GM23248 (cell line): Measurements from ENCODE around the gene IMMT. TPM values are rescaled to one million over a fixed set of nuclear protein-coding genes. Genes with fewer than 3 reads are reported as not detected.
"Not testable (repeated sequence)": the region's sequence is repeated elsewhere in the genome, so short reads cannot be mapped to it uniquely, and the experiment has no call there.

Experiments used
- DNase-seq: peaks from one replicate; pipeline ENCODE4 v3.0.0-alpha.2; 2015
- H2AFZ ChIP-seq: fragments of 200-600 bp; sonication (generic); 2 replicates; pipeline ENCODE4 v1.6.1; 2016; ENCODE audit warnings: antibody characterized with exemption
- H3F3A ChIP-seq: fragments of 200-600 bp; sonication (generic); 2 replicates; pipeline ENCODE4 v1.6.1; 2016; ENCODE audit warnings: mild to moderate bottlenecking, antibody characterized with exemption, mixed run types; ENCODE audit not compliant: insufficient read depth
- H3K27ac ChIP-seq: fragments of 200-600 bp; sonication (generic); 2 replicates; pipeline ENCODE4 v1.5.1; 2016; ENCODE audit warnings: mild to moderate bottlenecking
- H3K27me3 ChIP-seq: fragments of 200-600 bp; sonication (generic); replicated peaks from 2 replicates; pipeline ENCODE4 v1.6.1; 2016; ENCODE audit warnings: mild to moderate bottlenecking; ENCODE audit not compliant: insufficient read depth
- H3K36me3 ChIP-seq: fragments of 200-600 bp; sonication (generic); 2 replicates; pipeline ENCODE4 v1.6.1; 2016; ENCODE audit warnings: low read depth, mild to moderate bottlenecking
- H3K4me1 ChIP-seq: fragments of 200-600 bp; sonication (generic); 2 replicates; pipeline ENCODE4 v1.6.1; 2016; ENCODE audit warnings: mild to moderate bottlenecking; ENCODE audit not compliant: insufficient read depth
- H3K4me2 ChIP-seq: fragments of 200-600 bp; sonication (generic); one replicate; pipeline ENCODE4 v1.6.1; 2016; ENCODE audit warnings: mild to moderate bottlenecking; ENCODE audit not compliant: unreplicated experiment
- H3K4me3 ChIP-seq: fragments of 200-600 bp; sonication (generic); 2 replicates; pipeline ENCODE4 v1.5.1; 2016; ENCODE audit warnings: mild to moderate bottlenecking
- H3K79me2 ChIP-seq: fragments of 200-600 bp; sonication (generic); 2 replicates; pipeline ENCODE4 v1.6.1; 2016; ENCODE audit warnings: mild to moderate bottlenecking; ENCODE audit not compliant: insufficient read depth
- H3K9ac ChIP-seq: fragments of 200-600 bp; sonication (generic); 2 replicates; pipeline ENCODE4 v1.6.1; 2016; ENCODE audit warnings: mild to moderate bottlenecking
- H3K9me2 ChIP-seq: fragments of 200-600 bp; sonication (generic); 2 replicates; pipeline ENCODE4 v1.6.1; 2016; ENCODE audit warnings: mixed run types, mild to moderate bottlenecking, moderate library complexity; ENCODE audit not compliant: insufficient read depth
- H3K9me3 ChIP-seq: fragments of 200-600 bp; sonication (generic); one replicate; pipeline ENCODE4 v1.6.1; 2017; ENCODE audit warnings: low read depth
- H4K20me1 ChIP-seq: fragments of 200-600 bp; sonication (generic); 2 replicates; pipeline ENCODE4 v1.6.0; 2016; ENCODE audit not compliant: insufficient read depth
- EZH2 ChIP-seq: fragments of 200-600 bp; sonication (generic); IDR thresholded peaks from 2 replicates; pipeline ENCODE4 v1.6.1; 2018; ENCODE audit warnings: antibody characterized with exemption, mild to moderate bottlenecking; ENCODE audit not compliant: insufficient read depth, poor library complexity, severe bottlenecking
- EZH2phosphoT487 ChIP-seq: fragments of 200-600 bp; sonication (generic); IDR thresholded peaks from 2 replicates; pipeline ENCODE4 v1.6.1; 2018; ENCODE audit warnings: antibody characterized with exemption, moderate library complexity, mild to moderate bottlenecking, low read depth; ENCODE audit not compliant: insufficient read depth
- WGBS, 2 experiments: methylation state at CpG; one replicate each; pipeline ENCODE4 v1.1.6; 2015 to 2017; ENCODE audit warnings: low lambda C conversion rate in 2 of 2, low coverage in 1 of 2; ENCODE audit errors: missing lambda C conversion rate in 2 of 2; 5-methylcytosine and 5-hydroxymethylcytosine counted together
- in situ Hi-C: fragments of 300-500 bp; cut with MboI; formaldehyde crosslinking; loops from 2 replicates; pipeline ENCODE4 v1.15.0; 2020
- polyA plus RNA-seq: library from polyadenylated mRNA; unstranded; fragments of >200 nt; fragmentation: Nextera tagmentation; extraction: Ambion mirVana; gene quantifications from 2 replicates; pipeline ENCODE4 v1.2.1, GENCODE V29; 2016
- total RNA-seq: library from RNA; depleted of rRNA; stranded (reverse); fragments of >200 nt; shearing (Covaris generic); gene quantifications from 2 replicates; pipeline ENCODE4 v1.2.3, GENCODE V29; 2014

The IMMT gene
- total and polyA plus RNA-seq, 2 experiments from 2014 or later = 60.4 to 75.4 TPM

DNA sequence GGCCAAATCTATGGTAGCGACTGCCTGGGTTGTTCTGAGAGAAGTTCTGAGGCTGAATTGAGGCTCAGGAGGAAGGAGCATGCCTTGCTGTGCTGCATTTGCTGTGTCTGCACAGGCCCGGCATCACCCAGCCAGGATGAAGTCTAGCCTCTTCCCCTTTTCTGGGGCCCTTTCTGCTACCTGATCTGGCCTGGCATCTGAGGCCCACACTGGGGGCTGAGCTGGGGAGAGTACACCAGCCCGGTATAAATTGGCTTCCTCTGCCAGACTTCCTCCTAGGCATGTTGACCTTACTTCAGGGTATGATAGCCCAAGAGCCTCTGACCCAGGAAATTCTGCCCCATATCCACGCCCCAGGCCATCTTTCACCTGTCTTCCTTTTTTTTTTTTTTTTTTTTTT lies 34.0 kb upstream of the IMMT start:
- Histone ChIP-seq H3K9ac (no peak overlapping the region), H3K27ac (no peak overlapping the region), H3K9me2 (no peaks in the 10 kb centered on the region), H3F3A (no peaks in the 10 kb centered on the region), H3K27me3 (peaks cover 7% of the 10 kb centered on the region; the same call in 1 of the 2 replicates), H2AFZ (no peak overlapping the region), H3K9me3 (no peaks in the 10 kb centered on the region), H3K36me3 (no peaks in the 10 kb centered on the region), H3K4me3 (no peak overlapping the region), H4K20me1 (no peaks in the 10 kb centered on the region), H3K4me1 (no peaks in the 10 kb centered on the region), H3K4me2 (no peak overlapping the region), H3K79me2 (no peaks in the 10 kb centered on the region)
- WGBS, 2 experiments = 44 to 78% methylated on average over 3 to 4 of the region's 4 CpGs
- DNase-seq = no peak
- TF ChIP-seq EZH2 = no peak
- in situ Hi-C loops = loop anchor here (10.0 kb wide), 1 partner anchor 146 kb away; no protein-coding TSS in a partner anchor

DNA sequence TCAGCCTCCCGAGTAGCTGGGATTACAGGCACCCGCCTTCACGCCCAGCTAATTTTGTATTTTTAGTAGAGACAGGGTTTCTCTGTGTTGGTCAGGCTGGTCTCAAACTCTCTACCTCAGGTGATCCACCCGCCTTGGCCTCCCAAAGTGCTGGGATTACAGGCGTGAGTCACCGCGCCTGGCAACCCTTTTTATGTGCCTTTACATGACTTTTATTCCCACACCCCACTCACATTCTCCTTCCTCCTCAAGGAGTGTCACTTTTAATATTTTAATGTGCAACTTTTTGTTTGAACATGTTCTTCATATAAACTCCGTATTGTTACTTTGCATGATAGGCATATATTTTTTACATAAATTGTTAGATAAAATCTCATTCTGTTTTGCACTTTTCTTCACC lies 33.3 kb upstream of the IMMT start:
- in situ Hi-C loops = loop anchor here (10.0 kb wide), 1 partner anchor 146 kb away; no protein-coding TSS in a partner anchor
- H3K9ac ChIP-seq, H3K27ac ChIP-seq, H4K20me1 ChIP-seq, H3K4me1 ChIP-seq, H3K9me3 ChIP-seq, DNase-seq, H3K27me3 ChIP-seq, H3K79me2 ChIP-seq, H3K9me2 ChIP-seq, H3K36me3 ChIP-seq, H3K4me2 ChIP-seq, H3F3A ChIP-seq, H2AFZ ChIP-seq, H3K4me3 ChIP-seq: not testable (repeated sequence)
- WGBS, 2 experiments = 82 to 84% methylated on average over 8 of the region's 8 CpGs

DNA sequence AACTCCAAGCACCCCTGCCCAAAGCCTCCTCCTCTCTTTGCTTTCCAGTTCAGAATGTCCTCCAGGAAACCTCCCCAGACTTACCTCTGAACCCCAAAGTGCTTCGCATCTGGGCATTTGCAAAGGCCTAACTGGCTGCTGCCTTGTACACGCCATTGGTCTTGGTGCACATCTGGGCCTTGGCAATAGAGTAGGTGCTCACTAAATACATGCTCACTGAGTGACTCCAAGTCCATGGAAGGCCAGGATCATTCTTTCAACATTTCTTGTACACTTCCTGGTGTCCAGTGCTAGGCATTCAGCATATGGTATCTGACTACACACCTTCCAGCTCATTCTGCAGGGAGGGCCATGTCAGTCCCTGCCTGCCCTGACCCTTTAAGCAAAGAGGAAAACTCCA lies 32.4 kb upstream of the IMMT start:
- in situ Hi-C loops = loop anchor here (10.0 kb wide), 1 partner anchor 147 kb away; no protein-coding TSS in a partner anchor

DNA sequence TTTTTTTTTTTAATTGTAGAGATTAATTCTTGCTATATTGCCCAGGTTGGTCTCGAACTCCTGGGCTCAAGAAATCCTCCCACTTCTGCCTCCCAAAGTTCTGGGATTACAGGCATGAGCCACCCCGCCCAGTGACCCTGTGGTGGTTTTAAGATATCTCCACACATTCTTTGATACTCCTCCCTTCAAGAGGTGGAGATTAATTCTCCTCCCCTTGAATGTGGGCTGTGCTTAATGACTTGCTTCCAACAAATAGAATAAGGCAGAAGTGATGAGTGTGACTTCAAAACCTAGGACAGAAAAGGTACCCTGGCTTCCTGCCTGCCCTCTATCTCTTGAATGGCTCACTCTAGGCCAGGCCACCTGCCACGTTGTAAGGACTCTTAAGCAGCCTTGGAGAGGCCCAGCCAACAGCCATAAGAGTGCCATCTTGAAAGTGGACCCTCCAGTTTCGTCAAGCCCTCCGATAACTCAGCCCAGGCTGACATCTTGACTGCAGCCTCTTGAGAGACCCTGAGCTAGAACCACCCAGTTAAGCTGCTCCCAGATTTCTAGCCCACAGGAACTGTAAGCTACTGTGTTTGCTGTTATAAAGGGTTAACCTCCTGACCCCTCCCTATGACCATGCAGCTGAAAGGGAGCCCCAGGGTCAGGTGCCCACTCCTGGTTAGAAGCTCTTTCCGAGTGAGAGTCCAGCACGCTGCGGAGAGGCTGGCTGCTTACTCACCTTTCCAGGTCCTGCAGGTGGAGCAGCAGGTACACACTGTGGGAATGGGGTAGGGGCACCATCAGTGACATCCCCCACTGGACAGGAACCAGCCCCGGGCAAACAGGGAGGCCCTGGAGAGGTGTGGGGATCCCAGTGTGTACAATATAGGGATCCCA lies 31.6 kb upstream of the IMMT start:
- WGBS, 2 experiments = 64 to 67% methylated on average over 9 of the region's 9 CpGs
- Histone ChIP-seq H2AFZ (no peak overlapping the region), H3F3A (peaks cover 12% of the 10 kb centered on the region; the same call in 1 of the 2 replicates), H3K9me2 (no peaks in the 10 kb centered on the region), H3K9me3 (no peaks in the 10 kb centered on the region), H3K27me3 (no peaks in the 10 kb centered on the region), H3K4me2 (no peak overlapping the region), H4K20me1 (no peaks in the 10 kb centered on the region), H3K27ac (no peak overlapping the region), H3K36me3 (no peaks in the 10 kb centered on the region), H3K4me1 (peaks cover 20% of the 10 kb centered on the region), H3K9ac (no peak overlapping the region), H3K4me3 (no peak overlapping the region), H3K79me2 (no peaks in the 10 kb centered on the region)
- in situ Hi-C loops = loop anchor here (10.0 kb wide), 1 partner anchor 148 kb away; no protein-coding TSS in a partner anchor
- no peak for DNase-seq
- TF ChIP-seq EZH2 (no peak), EZH2phosphoT487 (no peak)

More for the DNA sequence above, 32.4 kb upstream of the IMMT start:
- Histone ChIP-seq H3K27me3 (no peaks in the 10 kb centered on the region), H3K4me2 (no peak overlapping the region), H3F3A (peaks cover 9% of the 10 kb centered on the region; the same call in 1 of the 2 replicates), H3K9me2 (no peaks in the 10 kb centered on the region), H3K9me3 (no peaks in the 10 kb centered on the region), H3K36me3 (no peaks in the 10 kb centered on the region), H3K4me1 (peaks cover 14% of the 10 kb centered on the region), H3K79me2 (no peaks in the 10 kb centered on the region), H3K27ac (no peak overlapping the region), H4K20me1 (no peaks in the 10 kb centered on the region), H3K9ac (no peak overlapping the region), H2AFZ (no peak overlapping the region), H3K4me3 (no peak overlapping the region)
- TF ChIP-seq EZH2phosphoT487 = no peak
- DNase-seq = no peak
- WGBS, 2 experiments = 37 to 47% methylated on average over 2 of the region's 2 CpGs
